Measurements from ENCODE around the gene ITGAV. TPM values are rescaled to one million over a fixed set of nuclear protein-coding genes. Genes with fewer than 3 reads are reported as not detected.
A peak's percentile ranks its signal among the peaks of the same experiment; 100 is the strongest.

ITGAV gene
- total and polyA plus RNA-seq, 12 donors, result 17.2 to 292 (median 223) TPM

DNA sequence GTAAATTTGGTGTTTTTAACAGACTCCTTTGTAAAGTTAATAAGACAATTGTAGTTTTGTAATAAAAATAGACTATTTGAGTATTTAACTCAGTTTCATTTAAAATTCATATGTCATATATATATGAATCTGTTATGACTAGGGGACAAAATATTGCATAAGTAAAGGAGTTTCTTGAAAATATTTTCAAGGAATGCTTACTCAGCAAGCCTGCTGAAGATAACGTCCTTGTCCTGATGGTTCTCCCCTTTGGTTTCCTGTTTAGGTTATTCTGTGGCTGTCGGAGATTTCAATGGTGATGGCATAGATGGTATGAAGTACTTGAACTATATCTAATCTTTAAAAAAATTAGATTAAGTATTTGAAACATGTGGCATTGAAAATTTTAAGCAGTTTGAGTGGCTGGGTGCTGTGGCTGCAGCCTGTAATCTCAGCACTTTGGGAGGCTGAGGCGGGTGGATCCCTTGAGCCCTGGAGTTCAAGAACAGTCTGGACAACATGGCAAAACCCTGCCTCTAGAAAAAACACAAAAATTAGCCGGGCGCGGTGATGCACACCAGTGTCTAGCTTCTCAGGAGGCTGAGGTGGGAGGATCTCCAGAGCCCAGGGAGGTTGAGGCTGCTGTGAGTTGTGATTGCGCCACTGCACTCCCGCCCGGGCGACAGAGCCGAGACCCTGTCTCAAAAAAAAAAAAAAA is 47.1 kb downstream of the ITGAV start:
- TF ChIP-seq, protein P1, sequence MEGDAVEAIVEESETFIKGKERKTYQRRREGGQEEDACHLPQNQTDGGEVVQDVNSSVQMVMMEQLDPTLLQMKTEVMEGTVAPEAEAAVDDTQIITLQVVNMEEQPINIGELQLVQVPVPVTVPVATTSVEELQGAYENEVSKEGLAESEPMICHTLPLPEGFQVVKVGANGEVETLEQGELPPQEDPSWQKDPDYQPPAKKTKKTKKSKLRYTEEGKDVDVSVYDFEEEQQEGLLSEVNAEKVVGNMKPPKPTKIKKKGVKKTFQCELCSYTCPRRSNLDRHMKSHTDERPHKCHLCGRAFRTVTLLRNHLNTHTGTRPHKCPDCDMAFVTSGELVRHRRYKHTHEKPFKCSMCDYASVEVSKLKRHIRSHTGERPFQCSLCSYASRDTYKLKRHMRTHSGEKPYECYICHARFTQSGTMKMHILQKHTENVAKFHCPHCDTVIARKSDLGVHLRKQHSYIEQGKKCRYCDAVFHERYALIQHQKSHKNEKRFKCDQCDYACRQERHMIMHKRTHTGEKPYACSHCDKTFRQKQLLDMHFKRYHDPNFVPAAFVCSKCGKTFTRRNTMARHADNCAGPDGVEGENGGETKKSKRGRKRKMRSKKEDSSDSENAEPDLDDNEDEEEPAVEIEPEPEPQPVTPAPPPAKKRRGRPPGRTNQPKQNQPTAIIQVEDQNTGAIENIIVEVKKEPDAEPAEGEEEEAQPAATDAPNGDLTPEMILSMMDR (IDR thresholded peaks at IDR 0.05), result no peak
- H3K9me3 ChIP-seq, result no peaks in the 10 kb centered on the region
- WGBS, 2 donors, result 90 to 93% methylated on average over 11 of the region's 11 CpGs
- peaks cover 0 to 28% (median 0%) of the 10 kb centered on the region in 9 donors for H3K4me1 ChIP-seq
- H3K27ac ChIP-seq, result no peak overlapping the region
- no peak overlapping the region for H3K4me3 ChIP-seq
- no peaks in the 10 kb centered on the region for H3K27me3 ChIP-seq
- no peak for DNase-seq
- no peak for ATAC-seq
- peaks cover 0 to 71% (median 16%) of the 10 kb centered on the region in 9 donors for H3K36me3 ChIP-seq
- intact Hi-C loops (cut with DNase I), result loop anchor here in 2 of 10 donors (5.0 to 10.0 kb wide), 2 partner anchors 45 to 52 kb away; partner anchors contain the start of gene ITGAV (in 1 of the 2)

DNA sequence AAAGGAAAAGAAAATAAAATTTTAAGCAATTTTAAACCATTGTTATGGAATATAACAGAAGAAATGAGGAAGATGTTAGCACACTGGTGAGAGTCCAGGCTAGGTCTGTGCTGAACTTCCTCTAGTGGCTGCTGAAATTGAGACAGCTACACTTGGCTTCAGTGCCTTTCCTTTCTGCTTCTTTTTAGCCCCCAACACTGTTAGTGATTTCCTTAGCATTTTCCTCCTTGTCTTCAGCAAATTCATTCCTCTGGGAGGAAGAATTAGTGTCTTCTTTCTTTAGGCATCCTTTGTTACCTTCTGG is 47.6 kb downstream of the ITGAV start:
- H3K27ac ChIP-seq, result no peak overlapping the region
- intact Hi-C loops (cut with DNase I), result loop anchor here in 2 of 10 donors (5.0 to 10.0 kb wide), 2 partner anchors 45 to 53 kb away; partner anchors contain the start of gene ITGAV (in 1 of the 2)
- no peak overlapping the region for H3K4me3 ChIP-seq
- TF ChIP-seq, protein P1 (IDR thresholded peaks at IDR 0.05), result no peak
- DNase-seq (no peak), ATAC-seq (peak in 1 of 8 donors; percentile 44)
- no peaks in the 10 kb centered on the region for H3K27me3 ChIP-seq
- peaks cover 0 to 75% (median 16%) of the 10 kb centered on the region in 9 donors for H3K36me3 ChIP-seq
- H3K9me3 ChIP-seq, result no peaks in the 10 kb centered on the region
- peaks cover 0 to 31% (median 0%) of the 10 kb centered on the region in 9 donors for H3K4me1 ChIP-seq

DNA sequence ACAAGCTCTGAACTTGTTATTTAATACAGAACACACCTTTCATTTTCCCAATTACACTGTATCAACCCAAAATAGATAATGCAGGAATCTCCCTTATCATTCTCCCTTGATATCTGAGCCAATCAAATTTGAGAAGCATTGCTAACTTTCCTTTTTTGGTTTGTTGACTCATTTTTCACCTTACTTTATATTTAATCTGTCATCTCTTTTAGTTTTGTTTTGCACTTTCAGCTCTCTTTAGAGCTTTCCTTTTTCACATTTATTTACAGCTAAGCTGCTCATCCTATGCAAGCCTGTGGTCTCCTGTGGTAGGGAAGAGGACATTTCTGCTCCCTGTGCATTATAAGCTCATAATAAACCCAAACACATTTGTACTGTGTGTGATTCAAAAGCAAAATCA is 50.1 kb downstream of the ITGAV start:
- ATAC-seq (no peak), DNase-seq (no peak)
- Histone ChIP-seq H3K9me3 (no peaks in the 10 kb centered on the region), H3K27ac (no peak overlapping the region), H3K27me3 (no peaks in the 10 kb centered on the region), H3K4me1 (peaks cover 0 to 23% (median 0%) of the 10 kb centered on the region in 9 donors), H3K36me3 (peaks cover 0 to 100% (median 32%) of the 10 kb centered on the region in 9 donors), H3K4me3 (no peak overlapping the region)
- intact Hi-C loops (cut with DNase I), result loop anchor here in 9 of 10 donors (2.0 to 10.0 kb wide), 5 partner anchors 45 to 138 kb away; partner anchors contain the start of gene ITGAV (in 5 of the 9)
- TF ChIP-seq, protein P1 (IDR thresholded peaks at IDR 0.05), result no peak

DNA sequence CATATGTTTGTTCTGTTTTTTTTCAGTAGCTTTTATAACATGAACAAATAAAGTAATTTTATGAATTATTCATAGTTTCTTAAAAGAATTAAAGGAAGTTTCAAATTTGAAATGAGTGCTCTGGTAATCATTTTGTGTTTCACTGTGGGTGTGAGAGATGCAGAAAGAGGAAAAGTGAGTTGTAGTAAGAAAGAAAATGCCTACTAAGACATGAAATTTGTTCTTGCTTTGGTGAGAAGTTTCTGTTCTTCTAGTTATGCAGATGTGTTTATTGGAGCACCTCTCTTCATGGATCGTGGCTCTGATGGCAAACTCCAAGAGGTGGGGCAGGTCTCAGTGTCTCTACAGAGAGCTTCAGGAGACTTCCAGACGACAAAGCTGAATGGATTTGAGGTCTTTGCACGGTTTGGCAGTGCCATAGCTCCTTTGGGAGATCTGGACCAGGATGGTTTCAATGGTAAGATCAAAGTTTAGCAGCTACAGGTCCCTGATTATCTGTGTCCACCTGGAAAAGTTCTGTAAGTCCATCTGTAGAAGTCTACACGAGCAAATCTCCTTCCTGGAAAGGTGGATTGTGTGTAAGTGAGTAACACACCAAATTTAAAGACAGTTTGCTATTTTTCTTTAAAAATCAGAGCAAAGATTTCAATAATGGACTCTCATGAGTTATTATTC is 51.4 kb downstream of the ITGAV start:
- intact Hi-C loops (cut with DNase I), result loop anchor here in 9 of 10 donors (1.0 to 10.0 kb wide), 5 partner anchors 46 to 139 kb away; partner anchors contain the start of gene ITGAV (in 4 of the 9)
- peak overlapping the region in 1 of 10 donors; percentile 41 for H3K27ac ChIP-seq
- WGBS, 2 donors, result 70 to 71% methylated on average over 4 of the region's 4 CpGs
- ATAC-seq (peak in 4 of 8 donors; percentile 13 to 35 (median 17)), DNase-seq (no peak)
- no peak overlapping the region for H3K4me3 ChIP-seq
- TF ChIP-seq, protein P1 (IDR thresholded peaks at IDR 0.05), result no peak
- H3K27me3 ChIP-seq, result no peaks in the 10 kb centered on the region
- peaks cover 0 to 23% (median 0%) of the 10 kb centered on the region in 9 donors for H3K4me1 ChIP-seq
- peaks cover 0 to 100% (median 32%) of the 10 kb centered on the region in 9 donors for H3K36me3 ChIP-seq
- no peaks in the 10 kb centered on the region for H3K9me3 ChIP-seq

Data from heart right ventricle (tissue), 16 donors.